PFSK-1 (cell line): ENCODE results near the gene STPG2.

Experiments
- FOXP2 ChIP-seq: optimal IDR thresholded peaks from 2 replicates; pipeline ENCODE3; 2011; ENCODE audit warnings: borderline replicate concordance, control low read depth, inconsistent platforms; ENCODE audit not compliant: insufficient read depth; ENCODE audit errors: extremely low read length, extremely low read depth
- POLR2AphosphoS5 ChIP-seq: IDR thresholded peaks from 2 replicates; pipeline ENCODE4 v1.6.1; 2012; ENCODE audit warnings: low read depth, mild to moderate bottlenecking, control low read depth, low read length, moderate library complexity
- REST ChIP-seq, 2 experiments: IDR thresholded peaks; 2 replicates each; pipeline versions ENCODE4 v1.6.1 to v1.8.0; 2011 to 2012; ENCODE audit warnings: low read depth in 2 of 2, low read length in 2 of 2, control low read depth in 1 of 2, inconsistent platforms in 1 of 2, mild to moderate bottlenecking in 1 of 2, moderate library complexity in 1 of 2; ENCODE audit not compliant: insufficient read depth in 1 of 2
- SIN3A ChIP-seq: IDR thresholded peaks from 2 replicates; pipeline ENCODE4 v1.6.1; 2012; ENCODE audit warnings: mild to moderate bottlenecking, low read length, moderate library complexity, borderline replicate concordance; ENCODE audit not compliant: insufficient read depth
- TAF1 ChIP-seq: IDR thresholded peaks from 2 replicates; pipeline ENCODE4 v1.6.1; 2012; ENCODE audit warnings: low read length, control low read depth, borderline replicate concordance; ENCODE audit not compliant: insufficient read depth

Gene STPG2

GRCh38 chr4:98125585-98125984 is 17.7 kb downstream of the STPG2 start:
- TF ChIP-seq TAF1 (no peak), REST (IDR thresholded peaks at IDR 0.05; ENCODE audit: insufficient read depth in 1 of 2, low read depth in 2 of 2, low read length in 2 of 2) (no peak), POLR2AphosphoS5 (no peak), FOXP2 (no peak), SIN3A (no peak)

GRCh38 chr4:98117363-98117762 is 25.9 kb downstream of the STPG2 start:
- TF ChIP-seq POLR2AphosphoS5 = no peak
- no peak for TF ChIP-seq TAF1
- no peak for TF ChIP-seq FOXP2
- TF ChIP-seq REST (IDR thresholded peaks at IDR 0.05; ENCODE audit: insufficient read depth in 1 of 2, low read depth in 2 of 2, low read length in 2 of 2) = no peak
- no peak for TF ChIP-seq SIN3A

- TF ChIP-seq POLR2AphosphoS5 (no peak), SIN3A (no peak), FOXP2 (no peak), REST (IDR thresholded peaks at IDR 0.05; ENCODE audit: insufficient read depth in 1 of 2, low read depth in 2 of 2, low read length in 2 of 2) (no peak), TAF1 (no peak)
These were observed 30.3 kb downstream of the STPG2 start for GRCh38 chr4:98113012-98113411.

- TF ChIP-seq FOXP2 (no peak), SIN3A (no peak), TAF1 (no peak), REST (IDR thresholded peaks at IDR 0.05; ENCODE audit: insufficient read depth in 1 of 2, low read depth in 2 of 2, low read length in 2 of 2) (no peak), POLR2AphosphoS5 (no peak)
These were observed 32.3 kb downstream of the STPG2 start for GRCh38 chr4:98110929-98111328.

- no peak for TF ChIP-seq FOXP2
- no peak for TF ChIP-seq TAF1
- no peak for TF ChIP-seq REST (IDR thresholded peaks at IDR 0.05; ENCODE audit: insufficient read depth in 1 of 2, low read depth in 2 of 2, low read length in 2 of 2)
These were observed 33.1 kb downstream of the STPG2 start for GRCh38 chr4:98110214-98110613.
